ENCODE data around the gene NOD2. TPM values are rescaled to one million over a fixed set of nuclear protein-coding genes. Genes with fewer than 3 reads are reported as not detected.

NOD2 gene
- total RNA-seq, 1 experiment from 2014 or later, result 0.17 TPM

DNA sequence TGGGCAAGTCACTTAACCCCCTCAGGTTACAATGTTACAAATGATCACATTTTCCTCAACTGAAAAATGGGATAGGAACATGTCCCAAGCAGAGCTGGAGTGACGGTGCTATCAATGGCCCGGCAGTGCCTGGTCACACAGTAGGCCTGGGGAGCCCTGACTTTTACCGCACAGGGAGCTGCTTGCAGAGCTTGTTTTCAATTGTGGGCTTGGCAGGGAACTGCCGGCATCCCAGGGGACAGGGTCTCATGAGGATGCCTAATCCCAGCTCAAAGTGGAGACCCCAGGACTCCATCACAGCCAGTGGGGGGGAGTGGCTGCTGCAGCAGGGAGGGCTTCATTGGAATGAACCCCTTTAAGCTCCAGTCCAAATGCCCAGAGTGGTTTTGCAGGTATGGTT lies 23.7 kb upstream of the NOD2 start:
- Histone ChIP-seq H3K9me3 (ENCODE audit: control insufficient read depth, low read depth, low read length) (peaks cover 10% of the 10 kb centered on the region), H3K4me2 (ENCODE audit: insufficient read depth, insufficient read length, low read length) (no peak overlapping the region), H2BK5ac (ENCODE audit: insufficient read length, low read length) (no peak overlapping the region), H3T11ph (ENCODE audit: low read length) (no peak overlapping the region), H2BK120ac (ENCODE audit: low read depth, low read length, poor library complexity, severe bottlenecking) (no peak overlapping the region), H4K20me1 (ENCODE audit: control insufficient read depth, insufficient read depth, insufficient read length) (no peaks in the 10 kb centered on the region), H3K79me1 (ENCODE audit: insufficient read depth, low read depth, low read length, poor library complexity, severe bottlenecking) (no peaks in the 10 kb centered on the region), H2AFZ (ENCODE audit: low read length) (no peak overlapping the region), H3K56ac (ENCODE audit: insufficient read length, low read depth, low read length) (no peak overlapping the region), H3K14ac (ENCODE audit: insufficient read depth, low read length) (no peak overlapping the region), H2BK12ac (ENCODE audit: insufficient read length, low read depth, low read length) (no peak overlapping the region), H3K27ac (ENCODE audit: insufficient read length, low read depth, low read length) (no peak overlapping the region), H3K4me1 (ENCODE audit: insufficient read depth, low read length) (no peaks in the 10 kb centered on the region), H3K23ac (ENCODE audit: insufficient read length, low read depth, low read length) (no peak overlapping the region), H3K27me3 (ENCODE audit: insufficient read depth, low read length) (no peaks in the 10 kb centered on the region), H4K91ac (ENCODE audit: insufficient read length, low read depth, low read length) (no peak overlapping the region), H3K18ac (ENCODE audit: insufficient read length, low read depth, low read length) (no peak overlapping the region), H4K5ac (ENCODE audit: insufficient read length, low read depth, low read length) (no peak overlapping the region), H3K9ac (ENCODE audit: extremely low read depth, insufficient read length, low read length) (no peak overlapping the region), H2BK15ac (ENCODE audit: low read depth, low read length) (no peak overlapping the region), H3K79me2 (ENCODE audit: insufficient read depth, low read length) (no peaks in the 10 kb centered on the region), H3K23me2 (ENCODE audit: insufficient read length, low read depth, low read length, poor library complexity, severe bottlenecking) (peaks cover 5% of the 10 kb centered on the region), H2AK5ac (ENCODE audit: insufficient read length, low read length) (no peak overlapping the region), H4K8ac (replicated peaks; ENCODE audit: insufficient read length, low read depth, low read length) (no peak overlapping the region), H3K4ac (ENCODE audit: low read depth, low read length) (no peak overlapping the region), H2BK20ac (ENCODE audit: low read depth, low read length, poor library complexity, severe bottlenecking) (no peak overlapping the region)
- TF ChIP-seq, protein P1, sequence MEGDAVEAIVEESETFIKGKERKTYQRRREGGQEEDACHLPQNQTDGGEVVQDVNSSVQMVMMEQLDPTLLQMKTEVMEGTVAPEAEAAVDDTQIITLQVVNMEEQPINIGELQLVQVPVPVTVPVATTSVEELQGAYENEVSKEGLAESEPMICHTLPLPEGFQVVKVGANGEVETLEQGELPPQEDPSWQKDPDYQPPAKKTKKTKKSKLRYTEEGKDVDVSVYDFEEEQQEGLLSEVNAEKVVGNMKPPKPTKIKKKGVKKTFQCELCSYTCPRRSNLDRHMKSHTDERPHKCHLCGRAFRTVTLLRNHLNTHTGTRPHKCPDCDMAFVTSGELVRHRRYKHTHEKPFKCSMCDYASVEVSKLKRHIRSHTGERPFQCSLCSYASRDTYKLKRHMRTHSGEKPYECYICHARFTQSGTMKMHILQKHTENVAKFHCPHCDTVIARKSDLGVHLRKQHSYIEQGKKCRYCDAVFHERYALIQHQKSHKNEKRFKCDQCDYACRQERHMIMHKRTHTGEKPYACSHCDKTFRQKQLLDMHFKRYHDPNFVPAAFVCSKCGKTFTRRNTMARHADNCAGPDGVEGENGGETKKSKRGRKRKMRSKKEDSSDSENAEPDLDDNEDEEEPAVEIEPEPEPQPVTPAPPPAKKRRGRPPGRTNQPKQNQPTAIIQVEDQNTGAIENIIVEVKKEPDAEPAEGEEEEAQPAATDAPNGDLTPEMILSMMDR (conservative IDR thresholded peaks at IDR 0.05), result no peak
- Mint-ChIP-seq H3K9me3 (peaks cover 25 to 26% of the 10 kb centered on the region in 2 experiments), H3K27ac (no peak overlapping the region), H3K27me3 (ENCODE audit: low read depth) (peaks cover 8% of the 10 kb centered on the region), H3K36me3 (ENCODE audit: insufficient read depth in 1 of 3, low read depth in 3 of 3) (peaks cover 8 to 17% (median 12%) of the 10 kb centered on the region in 3 experiments), H3K4me3 (no peak overlapping the region), H3K4me1 (peaks cover 7 to 18% of the 10 kb centered on the region in 2 experiments; a peak in 3 of 4 replicates)
- DNase-seq, result no peak
- no CpG with 5 or more reads among the region's 4 CpGs for WGBS (ENCODE audit: extremely low coverage, insufficient read length, low lambda C conversion rate)

Measured in H9 (cell line).